GM12872 (cell line): ENCODE measurements around the gene ICAM3.

ENCODE experiments used
- TF ChIP-seq, protein P1 (sequence below): IDR thresholded peaks from 3 replicates; pipeline ENCODE4 v1.5.1; 2011; ENCODE audit warnings: low read depth, mild to moderate bottlenecking, low read length, moderate library complexity; ENCODE audit not compliant: insufficient read depth

The ICAM3 gene

DNA sequence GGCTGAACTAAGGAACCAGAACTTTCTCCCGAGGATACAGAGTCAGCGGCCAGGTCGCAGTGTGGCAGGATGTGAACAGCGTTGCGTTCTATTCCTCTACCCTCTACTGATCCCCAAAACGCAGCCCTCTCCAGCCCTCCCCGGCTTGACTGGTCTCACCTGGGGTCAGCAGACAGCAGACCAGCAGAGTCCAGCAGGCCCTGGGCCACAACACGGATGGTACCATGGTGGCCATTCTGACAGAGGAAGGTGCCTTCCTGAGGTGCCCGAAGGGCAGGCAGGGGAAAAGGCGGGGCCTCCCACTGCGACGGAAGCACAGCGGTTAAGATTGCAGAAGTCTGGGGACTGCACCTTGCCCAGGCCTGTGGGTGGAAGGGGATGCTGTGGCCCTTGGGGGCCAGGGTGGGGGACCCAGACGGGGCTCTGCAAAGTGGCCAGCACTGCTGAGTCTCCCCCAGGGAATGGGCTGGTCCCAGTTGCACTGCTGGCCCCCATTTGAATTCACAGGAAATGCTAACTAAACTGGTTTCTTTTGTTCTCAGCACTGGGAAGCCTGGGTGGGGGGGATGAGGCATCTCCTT is at the start of gene ICAM3:
Gene ICAM3, minus strand, starts transcription at position 245 of the 581 bp plus-strand sequence. Its CDS starts 10 bp downstream, at position 235.
- TF ChIP-seq, protein P1, sequence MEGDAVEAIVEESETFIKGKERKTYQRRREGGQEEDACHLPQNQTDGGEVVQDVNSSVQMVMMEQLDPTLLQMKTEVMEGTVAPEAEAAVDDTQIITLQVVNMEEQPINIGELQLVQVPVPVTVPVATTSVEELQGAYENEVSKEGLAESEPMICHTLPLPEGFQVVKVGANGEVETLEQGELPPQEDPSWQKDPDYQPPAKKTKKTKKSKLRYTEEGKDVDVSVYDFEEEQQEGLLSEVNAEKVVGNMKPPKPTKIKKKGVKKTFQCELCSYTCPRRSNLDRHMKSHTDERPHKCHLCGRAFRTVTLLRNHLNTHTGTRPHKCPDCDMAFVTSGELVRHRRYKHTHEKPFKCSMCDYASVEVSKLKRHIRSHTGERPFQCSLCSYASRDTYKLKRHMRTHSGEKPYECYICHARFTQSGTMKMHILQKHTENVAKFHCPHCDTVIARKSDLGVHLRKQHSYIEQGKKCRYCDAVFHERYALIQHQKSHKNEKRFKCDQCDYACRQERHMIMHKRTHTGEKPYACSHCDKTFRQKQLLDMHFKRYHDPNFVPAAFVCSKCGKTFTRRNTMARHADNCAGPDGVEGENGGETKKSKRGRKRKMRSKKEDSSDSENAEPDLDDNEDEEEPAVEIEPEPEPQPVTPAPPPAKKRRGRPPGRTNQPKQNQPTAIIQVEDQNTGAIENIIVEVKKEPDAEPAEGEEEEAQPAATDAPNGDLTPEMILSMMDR, result no peak

DNA sequence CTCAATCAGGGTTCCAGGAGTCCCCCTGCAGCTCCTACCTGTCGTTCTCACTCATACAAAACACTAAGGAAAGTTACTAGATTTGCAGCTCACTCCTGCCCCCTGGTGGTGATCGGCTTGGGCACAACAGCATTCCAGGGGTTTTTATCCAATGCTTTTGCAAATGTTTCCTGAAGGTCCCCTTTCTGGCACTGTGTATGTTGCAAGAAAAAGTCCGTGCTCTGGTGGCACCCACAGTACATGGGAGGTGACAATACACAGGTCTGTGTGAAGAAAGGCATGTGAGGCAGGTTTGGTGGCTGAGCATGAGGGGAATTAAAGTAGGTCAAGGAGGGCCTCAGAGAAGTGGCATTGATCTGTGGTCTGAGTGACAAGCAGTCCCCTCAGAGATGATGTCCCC is 49.5 kb upstream of the ICAM3 start:
- TF ChIP-seq, protein P1, result peak; percentile 92

GRCh38 chr19:10384580-10384979 is 45.2 kb upstream of the ICAM3 start:
- TF ChIP-seq, protein P1, result peak; percentile 13; the same call in 1 of the 3 replicates

- TF ChIP-seq, protein P1, result no peak
Observed at GRCh38 chr19:10380313-10381102, 41.1 kb upstream of the ICAM3 start, which contains the start of gene TYK2. TSS of gene TYK2 (minus strand) at chr19:10380572. CDS start at chr19:10378406, 2,166 bp downstream.

DNA sequence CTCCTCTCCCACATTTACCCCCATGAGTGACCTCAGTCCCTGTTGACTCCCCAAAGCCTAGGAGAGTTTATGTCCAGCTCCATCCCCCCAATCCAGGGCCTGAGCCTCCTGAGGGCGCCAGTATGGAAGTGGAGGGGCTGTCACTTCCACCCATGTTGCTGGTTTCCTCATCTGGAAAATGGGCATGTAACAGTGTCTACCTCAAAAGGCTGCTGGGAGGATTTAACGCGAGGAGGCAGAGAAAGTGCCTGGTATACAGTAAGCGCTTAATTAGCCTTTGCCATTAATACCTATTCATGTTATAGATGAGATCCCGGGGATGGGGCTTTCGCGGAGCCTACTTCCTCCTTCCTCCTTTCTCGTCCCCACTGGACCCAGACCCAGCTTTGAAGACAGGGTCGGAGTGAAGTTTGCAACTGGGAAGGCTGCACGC is 40.5 kb upstream of the ICAM3 start:
- TF ChIP-seq, protein P1, result no peak

DNA sequence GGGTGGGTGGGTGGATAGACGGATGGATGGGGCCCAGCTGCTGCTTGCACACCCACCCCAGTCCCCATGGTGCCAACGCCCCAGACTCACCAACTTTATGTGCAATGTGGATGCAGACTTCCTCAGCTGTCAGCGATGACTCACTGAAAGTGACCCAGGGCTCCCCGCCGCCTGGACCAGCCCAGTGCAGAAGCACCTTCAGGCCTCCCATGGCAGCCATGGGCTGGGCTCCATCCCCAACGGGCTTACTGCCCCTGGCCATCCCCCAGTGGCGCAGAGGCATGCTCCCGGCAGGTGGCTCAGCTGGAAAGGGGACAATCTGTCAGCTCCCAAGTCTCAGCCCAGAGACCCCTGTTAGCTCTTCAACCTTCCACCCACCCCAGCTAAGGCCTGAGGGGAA is 38.7 kb upstream of the ICAM3 start:
- TF ChIP-seq, protein P1, result no peak

- TF ChIP-seq, protein P1, result no peak
Observed at GRCh38 chr19:10374931-10375330, 35.5 kb upstream of the ICAM3 start.
